GM19035 (cell line): ENCODE data around the gene PCBP3.
"Not testable (repeated sequence)": the region's sequence is repeated elsewhere in the genome, so short reads cannot be mapped to it uniquely, and the experiment has no call there.

ENCODE experiments used
- ATAC-seq: cut with Tn5 transposase; IDR thresholded peaks from one replicate; pipeline ENCODE4 v1.9.1; 2021; ENCODE audit not compliant: unreplicated experiment

The PCBP3 gene

DNA sequence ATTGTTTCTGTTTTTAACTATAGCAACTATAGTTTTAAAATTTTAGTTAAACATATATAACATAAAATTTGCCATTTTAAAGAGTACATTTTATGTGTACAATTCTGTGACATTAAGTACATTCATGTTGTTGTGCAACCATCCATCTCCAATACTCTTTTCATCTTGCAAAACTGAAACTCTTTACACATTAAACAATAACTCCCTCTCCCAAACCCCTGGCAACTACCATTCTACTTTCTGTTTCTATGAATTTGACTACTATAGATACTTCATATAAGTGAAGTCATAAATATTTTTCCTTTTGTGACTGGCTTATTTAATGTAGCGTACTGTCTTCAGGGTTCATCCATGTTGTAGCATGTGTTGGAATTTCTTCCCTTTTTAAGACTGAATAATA, 25.9 kb downstream of the PCBP3 start:
- ATAC-seq, result no peak

DNA sequence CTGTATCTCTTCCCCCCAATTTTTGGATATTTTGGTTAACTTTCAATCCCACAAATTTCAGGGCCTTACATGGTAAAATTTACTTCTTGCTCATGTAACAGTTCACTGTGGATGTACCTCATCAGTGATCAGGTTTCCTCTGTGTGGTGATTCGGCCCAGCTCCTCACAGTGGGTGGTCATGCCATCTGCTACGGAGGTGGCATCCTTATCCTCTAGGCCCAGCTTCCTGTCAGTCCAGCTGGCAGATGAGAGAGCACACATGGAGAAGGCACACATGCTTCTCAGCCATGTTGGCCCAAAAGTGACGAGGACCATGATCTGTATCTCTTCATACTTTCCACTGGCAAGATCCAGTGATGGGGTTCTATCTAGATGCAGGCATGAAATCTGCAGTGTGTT, 27.2 kb downstream of the PCBP3 start:
- ATAC-seq, result no peak

DNA sequence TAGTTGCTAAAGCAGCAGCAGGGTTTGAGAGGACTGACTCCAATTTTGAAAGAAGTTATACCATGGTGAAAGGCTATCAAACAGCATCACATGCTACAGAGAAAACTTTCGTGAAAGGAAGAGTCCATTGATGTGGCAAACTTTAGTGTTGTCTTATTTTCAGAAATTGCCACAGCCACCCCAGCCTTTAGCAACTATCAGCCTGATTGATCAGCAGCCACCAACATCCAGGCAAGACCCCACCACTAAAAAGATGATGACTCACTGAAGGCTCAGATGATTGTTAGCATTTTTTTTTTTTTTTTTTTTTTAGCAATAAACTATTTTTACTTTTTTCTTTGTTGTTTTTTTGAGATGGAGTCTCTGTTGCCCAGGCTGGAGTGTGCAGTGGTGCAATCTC, 35.3 kb downstream of the PCBP3 start:
- not testable (repeated sequence) for ATAC-seq

DNA sequence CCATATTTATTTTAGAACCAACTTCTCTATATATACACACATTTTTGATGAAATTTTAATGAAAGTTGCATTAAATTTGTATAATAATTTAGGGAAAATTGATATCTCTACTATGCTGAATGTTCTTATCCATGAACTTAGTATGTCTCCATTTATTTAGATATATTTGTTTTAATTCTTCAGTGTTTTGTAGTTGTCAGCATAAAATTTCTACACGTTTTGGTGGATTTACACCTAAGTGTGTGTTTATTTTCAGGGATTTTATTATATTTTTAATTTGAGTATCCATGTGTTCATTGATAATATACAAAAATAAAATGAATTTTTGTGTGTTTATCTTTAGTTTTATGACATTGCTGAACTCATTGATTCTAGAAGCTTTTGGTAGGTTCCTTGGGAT, 36.7 kb downstream of the PCBP3 start:
- ATAC-seq, result no peak

DNA sequence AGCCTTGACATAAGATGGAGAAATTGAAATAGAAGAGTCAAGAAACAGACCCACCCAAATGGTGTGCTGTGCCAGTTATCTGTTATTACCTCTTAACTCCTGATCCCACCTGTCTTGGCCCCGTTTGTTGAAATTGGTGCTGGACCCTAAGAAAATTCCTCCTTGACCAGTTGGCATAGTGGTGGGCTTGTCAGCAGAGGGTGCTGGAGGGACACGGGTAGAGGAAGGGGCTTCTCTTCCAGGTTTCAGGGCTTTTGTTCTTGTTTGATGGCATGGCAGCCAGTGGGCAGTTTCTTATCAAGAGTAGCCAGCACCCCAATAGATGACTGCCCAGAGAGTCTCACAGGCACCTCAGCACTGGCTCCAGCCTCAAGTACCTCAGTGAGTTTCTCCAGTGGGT, 51.6 kb downstream of the PCBP3 start:
- no peak for ATAC-seq

DNA sequence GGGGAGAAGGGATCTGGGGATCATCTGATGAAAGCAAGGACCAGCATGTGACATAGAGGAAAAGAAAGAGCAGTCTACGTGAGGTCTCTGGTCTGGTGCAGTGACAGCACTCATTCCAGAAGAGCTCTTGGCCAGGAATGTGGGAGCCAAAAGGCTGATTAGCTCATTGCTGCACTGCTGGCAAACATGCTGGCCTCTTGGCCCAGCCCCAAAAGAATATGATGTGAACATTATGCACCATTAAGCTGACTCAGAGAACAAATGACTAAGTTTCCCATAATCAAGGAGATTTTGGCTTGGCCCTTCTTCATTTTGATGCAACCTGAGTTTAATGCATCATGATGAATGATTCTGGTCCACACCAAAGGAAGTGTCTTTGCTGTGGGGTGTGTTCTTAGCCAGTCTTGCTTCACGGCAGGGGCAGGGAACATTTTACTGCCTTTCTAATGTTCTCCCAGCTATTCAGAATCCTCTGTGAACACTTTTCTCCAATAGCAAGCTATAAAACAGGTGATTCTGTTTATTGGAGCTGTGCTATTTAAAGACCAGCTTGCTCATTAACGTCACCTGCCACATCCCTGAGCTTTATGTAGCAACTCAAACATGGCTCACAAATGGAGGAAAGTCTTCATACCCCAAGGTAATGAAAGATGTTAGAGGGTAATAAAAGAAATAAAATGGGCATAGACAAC, 55.1 kb downstream of the PCBP3 start:
- no peak for ATAC-seq

DNA sequence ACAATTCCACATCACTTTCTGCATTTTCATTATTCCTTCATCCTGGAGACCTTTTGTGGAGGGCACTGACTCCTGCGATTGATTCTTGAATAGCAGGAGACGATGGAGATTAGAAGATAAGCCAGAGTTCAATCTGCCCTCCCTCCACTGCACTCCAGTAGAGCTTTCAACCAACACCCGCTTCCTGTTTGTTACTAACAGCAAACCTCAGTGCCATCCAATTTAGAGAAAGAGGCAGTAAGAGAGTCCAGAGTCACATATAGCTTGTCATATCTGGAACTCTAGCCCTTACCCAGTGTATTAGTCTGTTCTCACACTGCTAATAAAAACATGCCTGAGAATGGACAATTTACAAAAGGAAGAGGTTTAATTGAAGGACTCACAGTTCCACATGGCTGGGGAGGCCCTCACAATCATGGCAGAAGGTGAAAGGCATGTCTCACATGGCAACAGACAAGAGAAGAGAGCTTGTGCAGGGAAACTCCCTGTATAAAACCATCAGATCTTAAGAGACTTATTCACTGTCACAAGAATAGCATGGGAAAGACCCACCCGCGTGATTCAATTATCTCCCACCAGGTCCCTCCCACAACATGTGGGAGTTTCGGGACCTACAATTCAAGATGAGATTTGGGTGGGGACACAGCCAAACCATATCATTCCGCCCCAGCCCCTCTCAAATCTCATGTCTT, 55.9 kb downstream of the PCBP3 start:
- no peak for ATAC-seq

DNA sequence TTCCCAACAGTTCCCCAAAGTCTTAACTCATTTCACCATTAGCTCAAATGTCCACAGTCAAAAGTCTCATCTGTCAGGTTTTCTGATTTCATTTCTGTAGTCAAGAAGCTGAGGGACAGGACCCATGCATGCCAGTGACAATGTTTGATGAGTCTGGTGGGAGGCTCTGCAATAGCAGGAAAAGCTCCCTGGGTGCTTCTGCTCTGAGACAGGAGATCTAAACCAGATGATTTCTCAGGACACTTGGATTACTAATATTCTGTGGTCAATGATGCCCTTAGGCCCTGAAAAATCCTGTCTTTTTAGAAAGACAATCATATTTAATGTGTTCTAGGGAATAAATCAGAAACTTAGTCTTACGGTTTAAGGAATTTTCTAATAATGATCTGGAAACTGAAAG, 56.4 kb downstream of the PCBP3 start:
- ATAC-seq, result no peak

DNA sequence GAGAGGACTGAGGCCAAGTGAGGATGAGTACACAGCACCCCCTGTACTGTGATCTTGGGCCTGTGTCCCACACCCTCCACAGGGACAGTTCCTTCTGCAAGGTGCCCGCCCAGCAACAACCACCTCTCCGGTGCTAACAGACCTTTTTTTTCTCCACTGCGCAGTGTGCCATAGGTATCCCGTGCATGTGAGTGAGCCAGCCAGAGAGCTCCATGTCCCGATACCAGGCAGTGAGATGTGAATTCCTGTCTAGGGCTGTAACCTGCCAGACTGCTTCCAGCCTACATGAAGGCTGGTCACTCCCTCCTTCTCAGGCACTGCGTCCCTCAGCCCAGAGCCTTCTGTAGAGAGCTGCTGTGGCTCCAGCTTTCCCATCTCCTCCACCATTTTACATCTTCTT, 56.9 kb downstream of the PCBP3 start:
- ATAC-seq, result no peak

DNA sequence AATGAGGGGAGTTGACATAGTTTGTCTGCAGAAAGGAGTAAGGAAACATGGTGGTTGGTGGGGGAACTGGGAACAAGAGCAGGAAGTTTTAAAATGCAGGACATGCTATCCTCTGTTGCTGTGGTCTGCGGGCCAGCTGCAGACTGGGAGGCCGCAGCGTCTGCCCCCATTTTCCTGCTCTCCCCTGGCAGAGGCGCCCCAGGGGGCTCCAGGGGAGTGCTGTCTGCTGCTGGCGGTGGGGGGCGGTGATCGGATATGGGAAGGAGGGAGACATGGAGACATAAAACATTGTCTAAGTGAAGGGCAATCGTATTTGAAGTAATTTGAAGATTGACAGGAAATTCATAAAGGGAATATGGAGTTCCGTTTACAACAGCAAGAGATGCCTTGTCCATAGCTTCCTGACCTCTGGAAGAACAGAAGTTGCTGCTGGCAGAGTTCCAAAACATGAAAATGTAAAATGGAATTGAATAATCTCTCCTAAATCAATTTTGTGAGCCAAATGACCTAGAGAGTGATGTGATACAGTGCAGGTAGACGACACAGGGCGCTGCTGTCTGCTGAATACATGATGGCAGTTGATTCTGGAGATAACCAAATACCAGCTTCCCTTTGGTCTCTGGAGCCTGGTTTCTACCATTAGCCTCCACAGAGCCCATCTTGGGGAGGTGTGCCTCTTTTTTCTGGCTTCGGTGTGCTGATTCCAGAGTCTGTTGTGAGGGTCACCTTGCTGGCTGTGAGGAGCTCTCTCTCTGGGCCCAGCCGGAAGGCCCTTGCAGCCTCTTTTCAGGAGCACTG, 61.0 kb downstream of the PCBP3 start:
- ATAC-seq, result no peak

DNA sequence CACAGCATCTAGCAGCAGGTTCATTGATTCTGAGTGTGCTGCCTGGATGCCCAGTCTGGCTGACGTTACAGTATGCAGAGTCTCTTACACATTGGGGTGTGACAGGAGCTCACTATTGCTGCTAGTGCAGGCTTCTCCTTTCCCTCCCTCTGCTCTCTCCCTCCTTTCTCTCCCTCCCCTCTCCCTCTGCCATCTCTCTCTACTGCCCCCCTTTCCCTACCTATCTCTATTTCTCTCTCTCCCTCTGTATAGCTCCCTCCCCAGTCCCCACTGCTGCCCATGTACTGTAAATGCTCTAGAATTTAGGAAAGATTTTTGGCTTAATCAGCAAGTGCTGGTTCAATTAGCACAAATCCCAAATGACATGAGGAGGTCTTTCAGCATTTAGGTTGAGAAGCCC, 62.8 kb downstream of the PCBP3 start:
- ATAC-seq, result no peak

DNA sequence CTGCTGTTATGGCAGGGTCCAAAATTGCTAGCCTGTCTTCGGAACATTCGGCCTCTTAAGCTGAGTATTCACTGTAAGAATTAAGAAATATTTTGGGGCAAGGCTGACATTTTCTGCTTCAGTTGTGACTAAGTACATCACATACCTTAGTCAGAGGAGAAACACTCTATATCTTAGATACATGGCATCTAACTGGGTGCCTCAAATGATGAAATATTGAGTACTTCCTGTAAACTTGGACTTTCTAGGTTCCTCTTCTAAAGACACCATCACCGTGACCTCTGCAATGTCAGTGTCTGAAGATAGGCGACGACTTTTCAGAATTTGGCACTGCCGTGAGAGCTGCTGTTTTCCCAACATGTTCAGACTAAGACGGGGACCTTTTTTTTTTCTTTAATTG, 65.6 kb downstream of the PCBP3 start:
- no peak for ATAC-seq

DNA sequence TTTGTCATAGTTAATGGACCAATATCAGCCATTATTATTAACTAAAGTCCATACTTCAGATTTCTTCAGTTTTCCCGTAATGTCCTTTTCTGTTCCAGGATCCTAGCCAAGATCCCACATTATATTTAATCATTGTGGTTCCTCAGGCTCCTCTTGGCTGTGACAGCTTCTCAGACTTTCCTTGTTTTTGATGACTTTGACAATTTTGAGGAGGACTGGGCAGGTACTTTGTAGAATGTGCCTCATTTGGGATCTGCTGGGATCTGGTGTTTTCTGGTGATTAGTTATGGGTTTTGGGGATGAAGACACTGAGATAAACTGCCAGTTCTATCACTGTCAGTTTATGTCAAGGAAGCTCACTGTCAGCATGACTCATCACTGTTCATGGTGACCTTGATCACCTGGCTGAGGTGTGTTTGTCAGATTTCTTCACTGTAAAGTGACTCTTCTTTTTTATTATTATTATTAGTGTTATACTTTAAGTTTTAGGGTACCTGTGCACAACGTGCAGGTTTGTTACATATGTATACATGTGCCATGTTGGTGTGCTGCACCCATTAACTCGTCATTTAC, 66.3 kb downstream of the PCBP3 start:
- ATAC-seq, result no peak

DNA sequence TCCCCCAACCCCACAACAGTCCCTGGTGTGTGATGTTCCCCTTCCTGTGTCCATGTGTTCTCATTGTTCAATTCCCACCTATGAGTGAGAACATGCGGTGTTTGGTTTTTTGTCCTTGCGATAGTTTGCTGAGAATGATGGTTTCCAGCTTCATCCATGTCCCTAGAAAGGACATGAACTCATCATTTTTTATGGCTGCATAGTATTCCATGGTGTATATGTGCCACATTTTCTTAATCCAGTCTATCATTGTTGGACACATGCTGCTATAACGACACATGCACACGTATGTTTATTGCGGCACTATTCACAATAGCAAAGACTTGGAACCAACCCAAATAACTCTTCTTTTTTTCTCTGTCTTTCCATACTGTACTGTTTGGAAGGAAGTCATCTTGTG, 66.8 kb downstream of the PCBP3 start:
- ATAC-seq, result not testable (repeated sequence)

DNA sequence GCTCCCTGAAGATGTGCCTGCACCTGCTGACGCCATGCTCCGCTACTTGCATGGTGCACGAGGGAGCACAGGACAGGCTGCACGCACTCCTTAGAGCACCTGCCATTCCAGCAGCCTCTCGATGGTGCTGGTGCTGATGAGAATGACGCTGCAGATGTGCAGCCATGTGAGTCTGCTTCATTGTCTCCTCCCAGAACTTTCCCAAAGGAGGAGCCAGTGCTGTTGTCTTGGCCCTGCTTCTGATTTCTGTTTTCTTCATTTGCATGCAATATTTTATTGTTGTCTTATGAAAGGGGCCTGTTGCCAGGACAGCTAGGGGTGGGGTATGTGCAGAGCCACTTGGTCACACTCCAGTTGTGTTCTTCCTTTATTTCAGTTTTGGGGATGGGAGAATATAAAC, 70.1 kb downstream of the PCBP3 start:
- ATAC-seq, result no peak

DNA sequence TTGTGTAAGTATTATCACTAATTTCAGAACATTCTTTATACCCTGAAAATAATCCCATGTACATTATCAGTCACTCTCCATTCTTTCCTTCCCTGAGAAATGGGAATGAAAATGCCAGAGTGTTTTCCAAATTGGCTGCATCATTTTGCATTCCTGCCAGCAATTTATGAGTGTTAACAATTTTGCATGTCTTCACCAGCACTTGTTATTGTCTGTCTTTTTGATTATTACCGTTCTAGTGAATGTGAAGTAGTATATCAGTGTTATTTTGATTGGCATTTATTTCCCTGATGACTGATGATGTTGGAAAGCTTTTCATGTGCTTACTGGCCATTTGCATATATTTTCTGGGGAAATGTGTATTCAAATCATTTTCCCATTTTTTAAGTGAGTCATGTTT, 71.9 kb downstream of the PCBP3 start:
- no peak for ATAC-seq

DNA sequence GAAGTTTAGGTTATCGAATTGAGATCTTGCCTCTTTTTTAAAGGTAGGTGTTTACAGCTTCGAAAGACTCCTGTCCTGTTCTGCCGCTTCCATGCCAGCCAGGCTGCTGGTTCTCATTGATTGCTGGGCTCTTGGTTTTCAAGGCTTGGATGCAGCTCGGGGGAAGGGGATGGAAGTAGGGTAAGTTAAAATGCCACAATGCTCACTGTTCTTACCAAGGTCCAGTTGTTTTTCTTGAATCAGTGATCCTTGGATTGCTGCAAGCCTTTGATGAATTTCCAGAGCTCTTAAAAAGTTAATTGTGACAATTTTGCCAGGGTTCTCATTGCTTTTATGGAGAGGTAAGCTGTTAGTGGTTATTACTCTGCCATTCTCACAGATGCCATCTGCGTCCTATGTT, 74.9 kb downstream of the PCBP3 start:
- no peak for ATAC-seq

DNA sequence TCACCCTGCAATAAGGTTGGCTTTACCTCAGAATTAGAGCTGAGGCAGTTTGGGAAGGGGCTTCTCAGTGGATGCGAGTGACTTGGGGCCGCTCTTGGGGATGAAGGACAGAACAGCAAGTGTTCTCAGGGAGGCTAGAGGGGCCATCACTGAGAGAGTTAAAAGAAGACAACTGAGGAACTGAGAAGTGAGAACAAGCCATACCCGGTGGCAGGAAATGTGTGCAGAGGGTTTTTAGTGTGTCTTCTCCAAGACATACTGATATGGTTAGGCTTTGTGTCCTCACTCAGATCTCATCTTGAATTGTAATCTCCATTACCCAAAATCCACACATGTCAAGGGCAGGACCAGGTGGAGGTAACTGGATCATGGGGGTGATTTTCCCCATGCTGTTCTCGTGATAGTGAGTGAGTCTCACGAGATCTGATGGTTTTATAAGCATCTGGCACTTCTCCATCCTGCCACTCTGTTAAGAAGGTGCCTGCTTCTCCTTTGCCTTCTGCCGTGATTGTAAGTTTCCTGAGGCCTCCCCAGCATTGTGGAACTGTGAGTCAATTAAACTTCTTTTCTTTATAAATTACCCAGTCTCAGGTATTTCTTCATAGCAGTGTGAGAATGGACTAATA, 75.8 kb downstream of the PCBP3 start:
- ATAC-seq, result no peak

DNA sequence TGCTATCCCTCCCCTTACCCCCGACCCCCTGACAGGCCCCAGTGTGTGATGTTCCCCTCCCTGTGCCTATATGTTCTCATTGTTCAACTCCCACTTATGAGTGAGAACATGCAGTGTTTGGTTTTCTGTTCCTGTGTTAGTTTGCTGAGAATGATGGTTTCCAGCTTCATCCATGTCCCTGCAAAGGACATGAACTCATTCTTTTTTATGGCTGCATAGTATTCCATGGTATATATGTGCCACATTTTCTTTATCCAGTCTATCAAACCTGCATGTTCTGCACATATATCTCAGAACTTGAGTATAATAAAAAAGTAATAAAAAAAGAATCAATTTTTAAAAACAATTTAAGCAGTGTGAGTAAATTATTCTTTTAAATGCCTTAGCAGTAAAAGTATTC, 76.7 kb downstream of the PCBP3 start:
- ATAC-seq, result not testable (repeated sequence)

DNA sequence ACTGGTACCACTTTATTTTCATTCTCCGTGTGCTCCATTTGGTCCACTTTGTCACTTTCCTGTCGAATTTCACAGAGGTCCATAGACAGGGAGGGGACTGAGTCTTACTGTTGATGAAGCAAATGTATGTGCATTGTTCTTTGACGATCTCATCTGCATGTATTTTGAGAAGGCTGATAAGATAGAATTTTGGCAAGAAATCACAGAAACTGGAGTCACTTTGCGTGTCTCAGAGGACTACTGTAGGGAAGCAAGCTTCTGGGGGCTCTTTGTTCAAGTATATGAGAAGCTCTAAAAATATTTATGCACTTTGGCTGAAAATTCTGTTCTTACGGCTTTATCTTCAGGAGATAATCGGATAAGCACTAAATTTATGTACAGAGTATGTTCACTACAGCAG, 78.1 kb downstream of the PCBP3 start:
- no peak for ATAC-seq
